Suprapubic skin (tissue), 4 donors: ENCODE measurements around the gene CEL. TPM values are rescaled to one million over a fixed set of nuclear protein-coding genes. Genes with fewer than 3 reads are reported as not detected.

Experiments used
- DNase-seq, 2 donors: peaks; one replicate each; pipeline ENCODE4 v3.0.0-alpha.2; 2019; ENCODE audit warnings: low spot score in 2 of 2
- H3K27ac ChIP-seq: fragments of 200-600 bp; sonication (generic); one replicate; pipeline ENCODE4 v1.5.1; 2019
- H3K27me3 ChIP-seq: fragments of 200-600 bp; sonication (generic); one replicate; pipeline ENCODE4 v1.5.1; 2019
- H3K36me3 ChIP-seq: fragments of 200-600 bp; sonication (generic); one replicate; pipeline ENCODE4 v1.5.1; 2019
- H3K4me1 ChIP-seq: fragments of 200-600 bp; sonication (generic); one replicate; pipeline ENCODE4 v1.5.1; 2019
- H3K4me3 ChIP-seq: fragments of 200-600 bp; sonication (generic); one replicate; pipeline ENCODE4 v1.5.1; 2019; ENCODE audit warnings: mild to moderate bottlenecking
- H3K9me3 ChIP-seq: fragments of 200-600 bp; sonication (generic); one replicate; pipeline ENCODE4 v1.5.1; 2019
- EP300 ChIP-seq: sonication (generic); formaldehyde crosslinking; IDR thresholded peaks from one replicate; pipeline ENCODE4 v1.6.1; 2017; ENCODE audit warnings: antibody characterized with exemption
- POLR2A ChIP-seq, 2 donors: fragments of 450-650 bp; IDR thresholded peaks; one replicate each; pipeline ENCODE4 v1.6.1; 2017; ENCODE audit warnings: antibody characterized with exemption in 2 of 2, mild to moderate bottlenecking in 2 of 2, moderate library complexity in 2 of 2
- POLR2AphosphoS5 ChIP-seq, 3 donors: sonication (generic); formaldehyde crosslinking; IDR thresholded peaks; one replicate each; pipeline ENCODE4 v1.6.1; 2017; ENCODE audit warnings: antibody characterized with exemption in 3 of 3
- WGBS: methylation state at CpG from one replicate; pipeline ENCODE4 v1.1.5; 2018; 5-methylcytosine and 5-hydroxymethylcytosine counted together
- total RNA-seq, 4 donors: library from RNA; depleted of rRNA; stranded (reverse); fragments of >200 nt; gene quantifications; one replicate each; pipeline ENCODE4 v1.1.0, GENCODE V29; 2016
- TF ChIP-seq, protein P1 (sequence below), 2 donors: fragments of 200-600 bp in 1 of 2; fragments of 450-650 bp in 1 of 2; sonication (generic) in 1 of 2; IDR thresholded peaks; one replicate each; pipeline ENCODE4 v1.5.1; 2016 to 2019; ENCODE audit warnings: antibody characterized with exemption in 2 of 2, mild to moderate bottlenecking in 1 of 2, moderate library complexity in 1 of 2

Gene CEL
- total RNA-seq, 4 donors from 2014 or later, result 5.2 to 10.7 (median 5.9) TPM

GRCh38 chr9:133056533-133056932, 5.2 kb upstream of the CEL start:
- no peaks in the 10 kb centered on the region for H3K9me3 ChIP-seq
- peak in 1 of 2 donors; percentile 40 for DNase-seq
- no peaks in the 10 kb centered on the region for H3K27me3 ChIP-seq
- H3K27ac ChIP-seq, result peak overlapping the region; percentile 76
- H3K4me1 ChIP-seq, result peaks cover 41% of the 10 kb centered on the region
- 35% methylated on average over 4 of the region's 13 CpGs for WGBS
- TF ChIP-seq POLR2AphosphoS5 (IDR thresholded peaks at IDR 0.05) (peak in 1 of 3 donors; percentile 55), EP300 (no peak)
- H3K4me3 ChIP-seq, result no peak overlapping the region
- H3K36me3 ChIP-seq, result peaks cover 67% of the 10 kb centered on the region

GRCh38 chr9:133057006-133057405, 4.8 kb upstream of the CEL start:
- H3K9me3 ChIP-seq, result no peaks in the 10 kb centered on the region
- peak overlapping the region; percentile 76 for H3K27ac ChIP-seq
- H3K36me3 ChIP-seq, result peaks cover 62% of the 10 kb centered on the region
- no CpG with 5 or more reads among the region's 8 CpGs for WGBS
- H3K27me3 ChIP-seq, result no peaks in the 10 kb centered on the region
- peaks cover 41% of the 10 kb centered on the region for H3K4me1 ChIP-seq
- H3K4me3 ChIP-seq, result no peak overlapping the region
- TF ChIP-seq POLR2A (IDR thresholded peaks at IDR 0.05), result no peak
- no peak for TF ChIP-seq EP300
- no peak for TF ChIP-seq POLR2AphosphoS5 (IDR thresholded peaks at IDR 0.05)
- TF ChIP-seq, protein P1, sequence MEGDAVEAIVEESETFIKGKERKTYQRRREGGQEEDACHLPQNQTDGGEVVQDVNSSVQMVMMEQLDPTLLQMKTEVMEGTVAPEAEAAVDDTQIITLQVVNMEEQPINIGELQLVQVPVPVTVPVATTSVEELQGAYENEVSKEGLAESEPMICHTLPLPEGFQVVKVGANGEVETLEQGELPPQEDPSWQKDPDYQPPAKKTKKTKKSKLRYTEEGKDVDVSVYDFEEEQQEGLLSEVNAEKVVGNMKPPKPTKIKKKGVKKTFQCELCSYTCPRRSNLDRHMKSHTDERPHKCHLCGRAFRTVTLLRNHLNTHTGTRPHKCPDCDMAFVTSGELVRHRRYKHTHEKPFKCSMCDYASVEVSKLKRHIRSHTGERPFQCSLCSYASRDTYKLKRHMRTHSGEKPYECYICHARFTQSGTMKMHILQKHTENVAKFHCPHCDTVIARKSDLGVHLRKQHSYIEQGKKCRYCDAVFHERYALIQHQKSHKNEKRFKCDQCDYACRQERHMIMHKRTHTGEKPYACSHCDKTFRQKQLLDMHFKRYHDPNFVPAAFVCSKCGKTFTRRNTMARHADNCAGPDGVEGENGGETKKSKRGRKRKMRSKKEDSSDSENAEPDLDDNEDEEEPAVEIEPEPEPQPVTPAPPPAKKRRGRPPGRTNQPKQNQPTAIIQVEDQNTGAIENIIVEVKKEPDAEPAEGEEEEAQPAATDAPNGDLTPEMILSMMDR (IDR thresholded peaks at IDR 0.05), result no peak
- no peak for DNase-seq

DNA sequence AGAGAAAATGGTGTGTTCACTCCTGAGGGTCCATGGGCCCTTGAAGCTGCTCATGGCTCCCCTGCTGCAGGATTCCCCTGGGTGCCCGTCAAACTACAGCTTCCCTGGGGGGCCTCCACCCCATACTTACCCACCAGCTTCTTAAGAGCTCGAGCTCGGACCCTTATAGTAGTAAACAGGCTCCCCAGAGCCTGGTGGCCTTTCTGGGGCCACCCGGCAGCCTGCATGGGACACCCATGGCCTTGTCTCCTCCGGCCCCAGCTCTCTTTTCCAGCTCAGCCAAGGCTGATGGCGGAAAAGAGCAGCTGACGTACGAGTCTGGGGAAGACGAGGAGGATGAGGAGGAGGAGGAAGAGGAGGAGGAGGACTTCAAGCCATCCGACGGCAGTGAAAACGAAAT, 4.2 kb upstream of the CEL start:
- Histone ChIP-seq H3K27ac (peak overlapping the region; percentile 76), H3K27me3 (no peaks in the 10 kb centered on the region), H3K4me3 (no peak overlapping the region), H3K4me1 (peaks cover 41% of the 10 kb centered on the region), H3K9me3 (no peaks in the 10 kb centered on the region), H3K36me3 (peaks cover 56% of the 10 kb centered on the region)
- DNase-seq, result peak in 1 of 2 donors; percentile 47
- no peak for TF ChIP-seq POLR2A (IDR thresholded peaks at IDR 0.05)
- no peak for TF ChIP-seq POLR2AphosphoS5 (IDR thresholded peaks at IDR 0.05)
- TF ChIP-seq, protein P1 (IDR thresholded peaks at IDR 0.05), result no peak
- no peak for TF ChIP-seq EP300
- WGBS, result 93% methylated on average over 12 of the region's 12 CpGs

GRCh38 chr9:133058071-133058470, 3.7 kb upstream of the CEL start:
- no peak for TF ChIP-seq POLR2A (IDR thresholded peaks at IDR 0.05)
- TF ChIP-seq, protein P1 (IDR thresholded peaks at IDR 0.05), result no peak
- no peak for TF ChIP-seq POLR2AphosphoS5 (IDR thresholded peaks at IDR 0.05)
- no peak for TF ChIP-seq EP300
- Histone ChIP-seq H3K36me3 (peaks cover 52% of the 10 kb centered on the region), H3K4me1 (peaks cover 41% of the 10 kb centered on the region), H3K4me3 (no peak overlapping the region), H3K27ac (peak overlapping the region; percentile 76), H3K27me3 (no peaks in the 10 kb centered on the region), H3K9me3 (no peaks in the 10 kb centered on the region)
- WGBS, result 78% methylated on average over 7 of the region's 7 CpGs
- peak in 1 of 2 donors; percentile 53 for DNase-seq

DNA sequence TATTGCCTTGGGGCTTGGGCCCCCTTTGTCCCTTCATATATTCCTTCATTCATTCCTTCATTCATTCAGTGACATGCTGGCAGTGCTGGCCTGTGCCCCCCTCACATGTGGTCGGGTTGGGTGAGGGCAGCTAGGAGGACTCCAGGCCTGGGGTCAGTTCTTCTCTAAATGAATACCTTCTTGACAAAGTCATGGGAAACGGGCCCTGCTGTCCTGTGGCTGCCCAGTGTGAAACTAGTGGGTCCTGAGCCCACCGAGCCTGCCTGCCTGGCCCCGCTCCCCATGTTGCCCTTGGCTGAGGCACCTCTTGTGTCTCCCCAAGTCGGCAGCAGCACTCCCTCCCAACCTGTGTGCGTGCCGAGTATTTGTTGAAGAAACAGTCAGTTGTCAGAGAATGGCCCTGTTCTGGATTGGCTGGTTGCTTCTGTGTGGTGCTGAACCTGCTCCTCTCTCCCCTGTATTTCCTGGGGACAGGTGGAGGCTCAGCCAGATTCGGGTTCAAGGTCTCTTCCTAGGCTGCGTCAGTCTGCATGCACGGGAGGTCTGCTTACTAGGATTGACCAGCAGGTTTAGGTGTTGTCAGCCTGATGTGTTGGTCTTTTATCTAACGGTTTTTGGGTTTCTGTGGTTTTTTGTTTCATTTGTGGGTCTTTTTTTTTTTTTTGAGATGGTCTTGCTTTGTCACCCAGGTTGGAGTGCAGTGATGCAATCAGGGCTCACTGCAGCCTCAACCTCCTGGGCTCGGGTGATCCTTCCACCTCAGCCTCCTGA, 3.0 kb upstream of the CEL start:
- Histone ChIP-seq H3K4me1 (peaks cover 41% of the 10 kb centered on the region), H3K27me3 (no peaks in the 10 kb centered on the region), H3K9me3 (no peaks in the 10 kb centered on the region), H3K27ac (no peak overlapping the region), H3K36me3 (peaks cover 46% of the 10 kb centered on the region), H3K4me3 (no peak overlapping the region)
- 84% methylated on average over 10 of the region's 12 CpGs for WGBS
- no peak for DNase-seq
- no peak for TF ChIP-seq POLR2A (IDR thresholded peaks at IDR 0.05)
- TF ChIP-seq EP300, result no peak
- TF ChIP-seq, protein P1 (IDR thresholded peaks at IDR 0.05), result no peak
- TF ChIP-seq POLR2AphosphoS5 (IDR thresholded peaks at IDR 0.05), result no peak
